ENCODE measurements around the gene EID3.

- TF ChIP-seq CTCF (conservative IDR thresholded peaks at IDR 0.05 in 1 of 2, IDR thresholded peaks at IDR 0.05 in 1 of 2; ENCODE audit: low read depth in 1 of 2, low read length in 2 of 2) (no peak), EZH2 (IDR thresholded peaks at IDR 0.05; ENCODE audit: low read length, missing control alignments) (no peak)
These were observed 28.7 kb upstream of the EID3 start for GRCh38 chr12:104274811-104275210.

All from fibroblast of lung (primary cell).